SU-DHL-6 (cell line): ENCODE results near the gene GRPEL1.
"Not testable (repeated sequence)": the region's sequence is repeated elsewhere in the genome, so short reads cannot be mapped to it uniquely, and the experiment has no call there.

Experiments
- H2AFZ ChIP-seq: fragments of 200-600 bp; sonication (generic); 2 replicates; pipeline ENCODE4 v1.6.1; 2014; ENCODE audit warnings: low read depth, mild to moderate bottlenecking, moderate library complexity, mixed read lengths, antibody characterized with exemption, low read length; ENCODE audit not compliant: severe bottlenecking
- H3F3A ChIP-seq: fragments of 200-600 bp; shearing (Covaris generic); 2 replicates; pipeline ENCODE4 v1.6.0; 2016; ENCODE audit warnings: antibody characterized with exemption, mild to moderate bottlenecking; ENCODE audit not compliant: insufficient read depth
- H3K27ac ChIP-seq: fragments of 200-600 bp; sonication (generic); 2 replicates; pipeline ENCODE4 v1.5.1; 2016; ENCODE audit warnings: low read depth, mild to moderate bottlenecking, low read length, moderate library complexity, mixed read lengths
- H3K27me3 ChIP-seq: fragments of 200-600 bp; sonication (generic), shearing (Covaris generic); 2 replicates; pipeline ENCODE4 v1.6.0; 2014; ENCODE audit warnings: mild to moderate bottlenecking, low read length
- H3K36me3 ChIP-seq: fragments of 200-600 bp; sonication (generic); 2 replicates; pipeline ENCODE4 v1.6.1; 2014; ENCODE audit warnings: mild to moderate bottlenecking, low read length, mixed read lengths
- H3K4me2 ChIP-seq: fragments of 300-600, 200-600 bp; shearing (Covaris generic), sonication (generic); 2 replicates; pipeline ENCODE4 v1.6.0; 2014; ENCODE audit warnings: low read length, low read depth, mild to moderate bottlenecking; ENCODE audit not compliant: poor library complexity, severe bottlenecking
- H3K4me3 ChIP-seq: fragments of 200-600 bp; sonication (generic); 2 replicates; pipeline ENCODE4 v1.5.1; 2014; ENCODE audit warnings: antibody characterized with exemption, low read length, mild to moderate bottlenecking, mixed read lengths; ENCODE audit not compliant: insufficient read depth, poor library complexity, severe bottlenecking
- H3K79me2 ChIP-seq: fragments of 200-600 bp; sonication (generic); 2 replicates; pipeline ENCODE4 v1.6.1; 2014; ENCODE audit warnings: mild to moderate bottlenecking, low read length, moderate library complexity; ENCODE audit not compliant: insufficient read depth
- H3K9ac ChIP-seq: fragments of 200-600 bp; sonication (generic); 2 replicates; pipeline ENCODE4 v1.7.0; 2014; ENCODE audit warnings: mild to moderate bottlenecking, low read length
- H3K9me2 ChIP-seq: fragments of 200-600 bp; sonication (generic); replicated peaks from 2 replicates; pipeline ENCODE4 v1.6.1; 2014; ENCODE audit warnings: low read length; ENCODE audit not compliant: insufficient read depth
- H3K9me3 ChIP-seq: fragments of 200-600 bp; sonication (generic); 2 replicates; pipeline ENCODE4 v1.6.1; 2014; ENCODE audit warnings: low read length, mixed read lengths; ENCODE audit not compliant: insufficient read depth
- H4K20me1 ChIP-seq: fragments of 200-600 bp; sonication (generic); 2 replicates; pipeline ENCODE4 v1.6.1; 2014; ENCODE audit warnings: low read depth, mild to moderate bottlenecking, antibody characterized with exemption, low read length, moderate library complexity, mixed read lengths
- CTCF ChIP-seq: fragments of 200-600 bp; sonication (generic); IDR thresholded peaks from one replicate; pipeline ENCODE4 v1.5.1; 2017; ENCODE audit warnings: antibody characterized with exemption, mild to moderate bottlenecking, low read length, moderate library complexity; ENCODE audit not compliant: insufficient read depth, poor library complexity, severe bottlenecking
- EZH2phosphoT487 ChIP-seq: fragments of 200-600 bp; sonication (generic), shearing (Covaris generic); conservative IDR thresholded peaks from 2 replicates; pipeline ENCODE4 v1.6.1; 2018; ENCODE audit warnings: mild to moderate bottlenecking, antibody characterized with exemption, low read length, moderate library complexity, mixed read lengths

Gene GRPEL1

GRCh38 chr4:7089213-7089986 is 21.5 kb upstream of the GRPEL1 start:
- Histone ChIP-seq H2AFZ (no peak overlapping the region), H3K9me2 (no peaks in the 10 kb centered on the region), H3K4me2 (no peak overlapping the region), H3K9me3 (peaks cover 12% of the 10 kb centered on the region; the same call in 1 of the 2 replicates), H4K20me1 (no peaks in the 10 kb centered on the region), H3K27me3 (no peaks in the 10 kb centered on the region), H3K4me3 (no peak overlapping the region), H3K36me3 (no peaks in the 10 kb centered on the region), H3F3A (no peaks in the 10 kb centered on the region), H3K9ac (no peak overlapping the region), H3K79me2 (no peaks in the 10 kb centered on the region), H3K27ac (no peak overlapping the region)
- TF ChIP-seq EZH2phosphoT487 (no peak), CTCF (no peak)

GRCh38 chr4:7087036-7087435 is 19.2 kb upstream of the GRPEL1 start:
- H3K4me3 ChIP-seq, result no peak overlapping the region
- H3K27me3 ChIP-seq, result no peaks in the 10 kb centered on the region
- no peaks in the 10 kb centered on the region for H3K36me3 ChIP-seq
- H3K79me2 ChIP-seq, result no peaks in the 10 kb centered on the region
- H3K4me2 ChIP-seq, result no peak overlapping the region
- no peaks in the 10 kb centered on the region for H3F3A ChIP-seq
- no peak overlapping the region for H3K27ac ChIP-seq
- H3K9ac ChIP-seq, result no peak overlapping the region
- H2AFZ ChIP-seq, result no peak overlapping the region
- H3K9me2 ChIP-seq, result no peaks in the 10 kb centered on the region
- no peak for TF ChIP-seq CTCF
- H3K9me3 ChIP-seq, result peaks cover 12% of the 10 kb centered on the region; the same call in 1 of the 2 replicates
- no peaks in the 10 kb centered on the region for H4K20me1 ChIP-seq

GRCh38 chr4:7086384-7086783 is 18.5 kb upstream of the GRPEL1 start:
- TF ChIP-seq CTCF (no peak), EZH2phosphoT487 (no peak)
- Histone ChIP-seq H3K4me2 (no peak overlapping the region), H3K9me2 (no peaks in the 10 kb centered on the region), H3K9ac (no peak overlapping the region), H2AFZ (no peak overlapping the region), H3K36me3 (no peaks in the 10 kb centered on the region), H3K27ac (no peak overlapping the region), H3F3A (no peaks in the 10 kb centered on the region), H3K4me3 (no peak overlapping the region), H3K79me2 (no peaks in the 10 kb centered on the region), H4K20me1 (no peaks in the 10 kb centered on the region), H3K9me3 (peaks cover 12% of the 10 kb centered on the region; the same call in 1 of the 2 replicates), H3K27me3 (no peaks in the 10 kb centered on the region)

GRCh38 chr4:7084564-7084961 is 16.7 kb upstream of the GRPEL1 start:
- not testable (repeated sequence) for H3K4me2 ChIP-seq, H4K20me1 ChIP-seq, H3K9ac ChIP-seq

More at GRCh38 chr4:7084564-7084961, 16.7 kb upstream of the GRPEL1 start:
- peaks cover 12% of the 10 kb centered on the region; the same call in 1 of the 2 replicates for H3K9me3 ChIP-seq
- H3K9me2 ChIP-seq, H3K36me3 ChIP-seq, H3K27me3 ChIP-seq, H3F3A ChIP-seq, H2AFZ ChIP-seq, H3K79me2 ChIP-seq, H3K27ac ChIP-seq, H3K4me3 ChIP-seq: not testable (repeated sequence)
